AG10803 (cell line): ENCODE results near the gene CTIF.
"Not testable (repeated sequence)": the region's sequence is repeated elsewhere in the genome, so short reads cannot be mapped to it uniquely, and the experiment has no call there.

ENCODE experiments used
- DNase-seq: peaks from one replicate; pipeline ENCODE4 v3.0.0; 2010; ENCODE audit warnings: low read depth
- H3K4me3 ChIP-seq: 2 replicates; pipeline ENCODE4 v1.5.1; 2011; ENCODE audit warnings: mild to moderate bottlenecking, low read length, control low read depth
- TF ChIP-seq, protein P1 (sequence below): conservative IDR thresholded peaks from 2 replicates; pipeline ENCODE4 v1.5.1; 2011; ENCODE audit warnings: mild to moderate bottlenecking, low read length, control low read depth, inconsistent platforms

CTIF gene

DNA sequence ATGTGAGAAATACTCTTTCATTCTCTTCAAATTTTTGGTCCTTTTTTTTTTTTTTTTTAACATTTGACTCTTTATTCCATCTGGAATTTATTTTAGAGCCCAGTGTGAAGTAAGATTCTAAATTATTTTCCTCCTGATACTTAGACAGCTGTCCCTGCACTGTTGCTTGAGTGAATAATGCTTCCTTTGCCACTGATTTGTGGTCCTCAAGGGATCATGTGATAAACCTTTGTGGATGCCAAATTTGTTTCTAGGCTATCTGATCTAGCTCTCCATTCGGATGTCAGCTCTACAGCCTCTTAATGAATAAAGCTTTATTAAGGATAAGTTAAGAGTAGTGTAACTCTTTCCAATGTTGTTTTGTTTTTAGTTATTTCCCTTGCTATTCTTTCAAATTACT is 269.6 kb downstream of the CTIF start:
- no peak overlapping the region for H3K4me3 ChIP-seq
- TF ChIP-seq, protein P1, sequence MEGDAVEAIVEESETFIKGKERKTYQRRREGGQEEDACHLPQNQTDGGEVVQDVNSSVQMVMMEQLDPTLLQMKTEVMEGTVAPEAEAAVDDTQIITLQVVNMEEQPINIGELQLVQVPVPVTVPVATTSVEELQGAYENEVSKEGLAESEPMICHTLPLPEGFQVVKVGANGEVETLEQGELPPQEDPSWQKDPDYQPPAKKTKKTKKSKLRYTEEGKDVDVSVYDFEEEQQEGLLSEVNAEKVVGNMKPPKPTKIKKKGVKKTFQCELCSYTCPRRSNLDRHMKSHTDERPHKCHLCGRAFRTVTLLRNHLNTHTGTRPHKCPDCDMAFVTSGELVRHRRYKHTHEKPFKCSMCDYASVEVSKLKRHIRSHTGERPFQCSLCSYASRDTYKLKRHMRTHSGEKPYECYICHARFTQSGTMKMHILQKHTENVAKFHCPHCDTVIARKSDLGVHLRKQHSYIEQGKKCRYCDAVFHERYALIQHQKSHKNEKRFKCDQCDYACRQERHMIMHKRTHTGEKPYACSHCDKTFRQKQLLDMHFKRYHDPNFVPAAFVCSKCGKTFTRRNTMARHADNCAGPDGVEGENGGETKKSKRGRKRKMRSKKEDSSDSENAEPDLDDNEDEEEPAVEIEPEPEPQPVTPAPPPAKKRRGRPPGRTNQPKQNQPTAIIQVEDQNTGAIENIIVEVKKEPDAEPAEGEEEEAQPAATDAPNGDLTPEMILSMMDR: no peak
- DNase-seq: no peak

DNA sequence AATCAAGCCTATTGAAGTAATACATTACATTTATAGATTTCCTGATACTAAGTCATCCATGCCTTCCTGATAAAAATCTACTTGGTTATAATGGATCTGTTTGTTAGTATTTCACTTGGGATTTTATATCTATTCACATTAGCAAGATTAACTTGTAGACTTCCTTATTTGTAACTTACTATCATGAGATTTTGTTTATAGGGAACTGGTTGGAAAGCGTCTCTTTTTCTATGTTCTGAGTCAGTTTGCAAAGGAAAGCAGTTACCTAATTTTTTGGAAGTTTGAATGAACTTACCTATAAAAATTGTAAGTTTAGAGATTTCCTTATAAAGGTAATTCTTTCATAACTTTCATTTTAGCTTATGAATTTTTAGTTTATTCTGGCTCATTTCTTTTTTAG is 270.5 kb downstream of the CTIF start:
- TF ChIP-seq, protein P1: no peak
- H3K4me3 ChIP-seq: no peak overlapping the region
- DNase-seq: no peak

DNA sequence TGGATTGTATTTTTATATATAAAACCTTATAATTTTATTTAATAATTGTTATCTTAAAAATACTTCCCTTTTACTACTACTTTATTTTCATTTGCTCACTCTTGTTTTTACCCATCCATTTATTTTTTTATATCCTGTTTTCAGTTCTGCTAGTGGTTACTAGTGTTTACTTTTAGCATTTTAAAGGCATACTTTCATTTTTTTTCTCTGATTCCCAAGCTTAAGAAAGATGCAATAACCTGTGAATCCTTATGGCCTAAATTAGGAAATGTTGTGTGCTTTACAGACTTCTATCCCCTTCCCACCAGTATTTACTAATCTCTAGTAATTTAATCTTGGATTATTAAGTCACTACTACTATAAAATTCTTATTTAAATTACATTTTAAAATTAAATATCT is 272.0 kb downstream of the CTIF start:
- no peak overlapping the region for H3K4me3 ChIP-seq
- no peak for DNase-seq
- TF ChIP-seq, protein P1: no peak

DNA sequence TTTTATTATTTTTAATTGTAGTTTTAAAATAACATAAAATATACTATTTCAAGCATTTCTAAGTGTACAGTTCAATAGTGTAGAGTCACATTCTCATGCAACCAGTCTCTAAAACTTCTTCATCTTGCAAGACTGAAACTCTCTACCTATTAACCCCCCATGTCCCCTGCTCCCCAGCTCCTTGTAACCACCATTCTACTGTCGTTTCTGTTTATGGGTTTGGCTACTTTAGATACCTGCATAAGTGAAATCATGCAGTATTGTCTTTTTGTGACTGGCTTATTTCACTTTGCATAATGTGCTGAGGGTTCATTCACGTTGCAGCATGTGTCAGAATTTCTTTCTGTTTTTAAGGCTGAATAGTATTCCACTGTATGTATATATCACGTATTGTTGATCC is 272.6 kb downstream of the CTIF start:
- TF ChIP-seq, protein P1: no peak
- no peak for DNase-seq
- no peak overlapping the region for H3K4me3 ChIP-seq

DNA sequence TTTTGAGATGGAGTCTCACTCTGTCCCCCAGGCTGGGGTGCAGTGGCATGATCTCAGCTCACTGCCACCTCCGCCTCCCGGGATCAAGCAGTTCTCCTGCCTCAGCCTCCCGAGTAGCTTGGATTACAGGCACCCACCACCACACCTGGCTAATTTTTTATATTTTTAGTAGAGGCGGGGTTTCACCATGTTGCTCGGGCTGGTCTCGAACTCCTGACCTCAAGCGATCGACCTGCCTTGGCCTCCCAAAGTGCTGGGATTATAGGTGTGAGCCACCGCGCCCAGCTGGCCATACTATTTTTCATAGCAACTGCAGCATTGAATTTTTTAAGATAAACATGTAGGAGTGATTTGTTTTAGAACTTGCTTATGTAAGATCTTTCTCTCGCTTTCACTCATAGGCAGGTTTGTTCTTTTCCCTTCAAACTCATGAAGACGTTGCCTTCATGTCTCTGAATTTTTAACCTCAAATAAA is 273.2 kb downstream of the CTIF start:
- DNase-seq, H3K4me3 ChIP-seq: not testable (repeated sequence)

DNA sequence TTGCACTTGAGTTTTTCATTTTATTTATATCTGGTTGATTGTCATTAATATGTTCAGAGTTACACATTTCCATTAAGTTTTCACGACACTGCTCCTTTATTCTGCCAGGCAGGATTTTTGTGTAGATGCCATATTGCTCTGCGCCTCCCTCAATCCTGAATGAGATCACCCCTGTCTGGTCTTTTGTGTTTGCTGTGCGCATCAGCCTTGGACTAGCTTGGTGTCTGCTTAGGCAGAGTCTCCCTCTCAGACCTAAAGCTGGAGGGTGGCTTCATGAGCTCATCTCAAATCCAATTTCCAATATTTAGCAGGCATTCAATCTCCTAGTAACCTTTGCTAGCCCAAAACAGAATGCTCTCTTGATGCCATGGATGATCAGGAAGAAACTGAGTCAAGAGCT is 274.5 kb downstream of the CTIF start:
- no peak for DNase-seq
- no peak overlapping the region for H3K4me3 ChIP-seq
- TF ChIP-seq, protein P1: no peak

DNA sequence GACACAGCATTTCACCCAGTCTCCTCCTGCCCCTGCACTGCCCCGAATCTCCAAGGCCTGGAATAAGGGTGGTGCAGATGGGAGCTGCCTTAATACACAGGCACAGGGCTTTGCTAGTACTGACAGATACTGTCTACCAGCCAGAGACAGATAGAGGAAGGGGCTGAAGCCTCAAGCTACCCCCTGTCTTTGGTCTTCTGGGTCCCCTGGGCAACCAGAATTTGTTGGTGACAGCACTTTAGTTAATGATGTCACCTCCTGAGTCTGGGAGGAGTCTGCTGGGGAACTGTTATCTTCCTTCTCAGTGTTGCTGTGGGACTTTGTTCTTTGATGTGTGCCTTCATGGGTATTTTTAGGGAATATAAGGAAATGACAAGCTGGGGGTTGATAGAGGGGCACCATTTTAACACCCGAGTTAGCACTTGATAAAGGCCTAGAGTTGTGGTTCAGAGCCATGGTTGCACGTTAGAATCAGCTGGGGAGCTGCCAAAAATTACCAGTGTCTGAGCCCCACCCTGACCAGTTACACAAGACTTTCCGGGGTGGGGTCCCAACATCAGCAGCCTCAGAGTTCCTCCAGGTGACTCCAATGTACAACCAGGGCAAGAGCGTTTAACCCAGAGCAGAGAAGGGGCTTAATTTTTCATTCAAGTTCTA is 275.1 kb downstream of the CTIF start:
- TF ChIP-seq, protein P1: no peak
- no peak for DNase-seq
- H3K4me3 ChIP-seq: no peak overlapping the region
